ENCODE data around the gene PPP1R12C.

GRCh38 chr19:55068950-55069864, 48.2 kb downstream of the PPP1R12C start:
- no peak for TF ChIP-seq TAF1 (IDR thresholded peaks at IDR 0.05; ENCODE audit: borderline replicate concordance, insufficient read depth, low read length)
- no peak for TF ChIP-seq POLR2AphosphoS5 (IDR thresholded peaks at IDR 0.05; ENCODE audit: low read depth, low read length)
- TF ChIP-seq REST (IDR thresholded peaks at IDR 0.05; ENCODE audit: insufficient read depth in 1 of 2, low read depth in 2 of 2, low read length in 2 of 2), result no peak
